HG03565 (cell line): ENCODE results near the gene PRSS22.

Experiments
- ATAC-seq: cut with Tn5 transposase; IDR thresholded peaks from one replicate; pipeline ENCODE4 v1.9.1; 2021; ENCODE audit warnings: mild to moderate bottlenecking, moderate library complexity; ENCODE audit not compliant: unreplicated experiment

PRSS22 gene

GRCh38 chr16:2829501-2830354, 28.2 kb downstream of the PRSS22 start, which contains the start of gene ZG16B:
Gene ZG16B (plus strand): TSS chr16:2830303. CDS start chr16:2830442, 139 bp downstream.
- no peak for ATAC-seq

DNA sequence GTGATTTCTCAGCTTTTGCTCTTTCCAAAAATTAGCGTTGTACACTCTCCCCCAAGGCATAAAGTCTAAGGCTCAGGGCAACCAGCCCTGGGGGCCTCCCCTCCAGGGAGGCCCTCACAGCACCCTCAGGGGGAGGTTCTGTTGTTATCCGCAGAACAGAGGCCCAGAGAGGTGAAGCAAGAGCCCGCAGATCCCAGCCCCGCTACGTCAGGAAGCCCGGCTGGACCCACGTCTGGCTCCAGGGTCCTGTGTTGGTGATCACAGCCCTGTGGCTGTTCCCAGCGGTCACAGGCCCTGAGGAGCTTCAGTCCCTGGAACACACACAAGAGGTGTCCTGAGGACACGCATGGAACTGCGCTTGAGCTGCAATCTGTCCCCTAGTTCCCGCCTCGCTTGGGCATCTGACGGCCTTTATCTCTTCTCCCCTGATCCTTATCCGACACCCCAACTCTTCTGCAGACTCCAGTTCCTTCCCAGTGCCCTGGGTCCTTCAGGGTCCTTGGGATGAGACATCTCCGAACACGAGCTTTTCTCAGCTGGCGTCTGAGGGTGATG, 29.0 kb downstream of the PRSS22 start:
- no peak for ATAC-seq

- ATAC-seq, result no peak
These were observed 29.5 kb downstream of the PRSS22 start for GRCh38 chr16:2828521-2828840.

DNA sequence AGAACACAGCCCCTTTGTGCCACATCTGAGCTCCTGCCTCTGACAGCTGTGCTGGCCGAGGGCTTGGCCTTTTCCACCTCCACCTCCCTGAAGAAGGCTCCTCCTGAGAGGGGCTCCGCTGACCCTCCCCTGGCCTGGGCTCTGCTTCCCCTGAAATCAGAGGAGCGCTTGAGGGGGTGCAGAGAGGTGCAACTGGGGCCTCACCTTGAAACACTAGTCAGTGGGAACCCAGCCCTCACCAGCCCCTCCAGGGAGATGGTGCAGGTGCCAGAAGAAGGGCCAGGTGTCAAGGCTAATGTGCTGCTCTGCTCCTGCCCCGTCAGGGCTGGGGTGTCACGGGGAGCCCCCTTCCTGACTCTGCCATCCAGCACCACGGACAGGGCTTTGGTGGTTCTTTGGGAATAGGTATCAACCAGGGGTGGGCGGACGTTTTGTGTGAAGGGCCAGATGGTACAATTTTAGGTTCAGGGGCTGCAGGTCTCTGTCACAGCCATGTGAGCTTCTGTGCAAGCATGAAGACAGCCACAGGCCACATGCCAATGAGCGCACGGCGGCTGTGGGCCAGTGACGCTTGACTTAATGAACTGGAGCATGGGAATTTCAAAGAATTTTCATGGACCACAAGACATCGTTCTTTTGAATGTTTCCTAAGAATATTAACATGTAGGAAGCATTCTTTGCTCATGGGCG, 30.0 kb downstream of the PRSS22 start:
- no peak for ATAC-seq

DNA sequence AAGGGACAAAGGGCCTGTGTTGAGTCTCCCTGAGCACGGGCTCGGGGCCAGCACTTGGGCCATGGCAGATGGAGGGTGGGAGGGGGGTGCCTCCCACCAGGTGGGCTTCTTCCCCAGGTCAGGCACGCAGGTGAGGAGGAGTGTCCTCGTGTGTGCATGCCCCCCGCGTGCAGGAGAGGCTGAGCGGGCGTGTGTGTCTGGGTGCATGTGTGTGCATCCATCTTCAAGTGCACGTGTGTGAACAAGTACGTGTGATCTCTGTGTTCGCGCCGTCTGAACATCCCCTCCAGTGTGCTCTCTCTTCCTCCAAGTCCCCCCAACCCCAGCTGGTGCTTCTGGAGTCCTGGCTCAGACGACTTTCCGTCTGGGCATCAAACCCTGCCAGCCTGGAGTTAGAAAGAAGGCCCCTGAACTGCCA, 30.6 kb downstream of the PRSS22 start:
- ATAC-seq, result no peak

DNA sequence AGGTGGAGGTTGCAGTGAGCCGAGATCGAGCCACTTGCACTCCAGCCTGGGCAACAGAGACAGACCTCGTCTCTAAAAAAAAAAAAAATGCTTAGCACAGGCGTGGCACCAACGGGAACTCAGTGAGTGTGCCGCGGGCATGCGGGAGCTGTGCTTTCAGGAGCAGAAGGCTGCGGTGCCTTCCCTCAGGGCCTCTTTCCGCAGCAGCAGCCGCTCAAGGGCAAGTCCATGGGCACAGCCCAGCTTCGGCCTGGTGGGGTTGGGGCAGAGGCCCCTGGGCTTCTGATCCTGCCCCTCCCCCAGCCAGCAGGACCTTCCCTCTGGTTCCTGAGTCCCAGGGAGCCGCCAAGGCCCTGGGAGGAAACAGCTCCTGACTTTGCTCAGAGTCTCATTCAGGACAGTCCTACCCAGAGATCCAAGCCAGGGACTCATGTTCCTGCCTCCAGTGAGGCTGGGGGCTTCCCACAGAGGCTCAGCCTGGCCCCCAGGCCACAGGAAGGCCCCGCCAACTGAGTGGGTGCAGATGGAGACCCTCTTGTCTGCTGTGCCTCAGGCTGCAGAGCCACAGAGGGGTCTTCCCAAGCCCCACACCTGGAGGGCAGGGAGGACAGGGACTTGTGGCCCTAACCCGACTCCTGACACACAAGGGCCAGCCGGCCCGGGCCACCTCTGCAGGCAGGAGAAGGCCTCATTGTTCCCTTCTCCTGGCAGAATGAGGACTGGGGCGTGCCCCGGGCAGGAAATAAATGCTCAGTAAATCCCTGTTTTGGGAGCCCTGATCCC, 31.2 kb downstream of the PRSS22 start:
- ATAC-seq, result no peak

DNA sequence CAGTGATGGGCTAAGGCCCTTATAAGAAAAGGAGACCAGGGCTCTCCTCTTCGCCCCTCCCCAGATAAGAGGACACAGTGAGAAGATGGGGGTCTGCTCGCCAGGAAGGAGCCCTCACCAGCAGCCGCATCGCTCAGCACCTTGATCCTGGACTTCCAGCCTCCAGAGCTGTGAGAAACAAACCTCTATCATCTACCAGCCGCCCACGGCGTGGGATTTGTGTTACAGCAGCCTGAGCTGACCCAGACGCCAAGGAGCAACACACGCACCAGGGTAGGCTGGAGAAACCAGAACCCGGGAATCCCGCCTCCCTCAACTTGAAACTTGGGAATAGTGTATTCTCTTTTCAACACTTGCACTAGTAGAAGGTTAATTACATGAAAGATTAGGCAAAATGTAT, 32.1 kb downstream of the PRSS22 start:
- ATAC-seq, result no peak

GRCh38 chr16:2825049-2825742, 32.8 kb downstream of the PRSS22 start:
- no peak for ATAC-seq

DNA sequence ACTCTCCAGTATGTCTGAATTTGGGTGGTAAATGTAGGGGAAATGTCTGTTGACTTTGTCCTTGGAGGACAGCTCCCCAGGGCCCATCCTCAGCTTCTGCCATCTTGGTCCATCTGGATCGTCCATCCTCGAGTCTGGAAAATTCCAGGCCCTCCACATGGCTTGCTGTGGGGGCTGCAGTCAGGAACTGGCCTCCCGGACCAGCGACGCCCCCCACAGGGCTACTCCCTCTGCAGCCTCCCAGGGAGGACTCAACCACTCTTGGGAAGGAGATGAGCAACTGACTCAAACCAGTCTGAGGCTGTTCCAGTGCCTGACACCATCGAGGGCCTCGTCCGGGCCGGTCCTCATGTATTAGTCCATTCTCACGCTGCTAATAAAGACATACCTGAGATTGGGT, 33.3 kb downstream of the PRSS22 start:
- no peak for ATAC-seq

GRCh38 chr16:2822496-2822895, 35.5 kb downstream of the PRSS22 start:
- ATAC-seq, result no peak

DNA sequence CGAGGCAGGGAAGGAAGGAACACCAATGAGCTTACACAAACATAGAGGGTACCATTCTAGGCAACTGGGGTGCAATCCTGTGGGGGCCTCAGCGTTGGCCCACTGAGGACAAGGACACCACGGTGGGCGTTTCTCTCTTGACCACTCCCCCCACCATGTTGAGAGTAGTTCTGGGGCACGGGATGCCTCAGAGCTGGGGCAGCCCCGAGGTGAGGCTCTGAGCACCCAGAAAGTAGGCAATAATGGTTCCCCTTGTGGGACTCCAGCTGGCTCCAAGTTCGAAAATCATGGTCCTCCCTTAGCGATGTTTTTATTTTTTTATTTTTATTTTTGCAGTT, 35.8 kb downstream of the PRSS22 start:
- no peak for ATAC-seq

- no peak for ATAC-seq
These were observed 36.3 kb downstream of the PRSS22 start for GRCh38 chr16:2821487-2822157.

GRCh38 chr16:2820836-2821486, 37.0 kb downstream of the PRSS22 start:
- no peak for ATAC-seq

- ATAC-seq, result no peak
These were observed 37.8 kb downstream of the PRSS22 start for GRCh38 chr16:2819939-2820835.

DNA sequence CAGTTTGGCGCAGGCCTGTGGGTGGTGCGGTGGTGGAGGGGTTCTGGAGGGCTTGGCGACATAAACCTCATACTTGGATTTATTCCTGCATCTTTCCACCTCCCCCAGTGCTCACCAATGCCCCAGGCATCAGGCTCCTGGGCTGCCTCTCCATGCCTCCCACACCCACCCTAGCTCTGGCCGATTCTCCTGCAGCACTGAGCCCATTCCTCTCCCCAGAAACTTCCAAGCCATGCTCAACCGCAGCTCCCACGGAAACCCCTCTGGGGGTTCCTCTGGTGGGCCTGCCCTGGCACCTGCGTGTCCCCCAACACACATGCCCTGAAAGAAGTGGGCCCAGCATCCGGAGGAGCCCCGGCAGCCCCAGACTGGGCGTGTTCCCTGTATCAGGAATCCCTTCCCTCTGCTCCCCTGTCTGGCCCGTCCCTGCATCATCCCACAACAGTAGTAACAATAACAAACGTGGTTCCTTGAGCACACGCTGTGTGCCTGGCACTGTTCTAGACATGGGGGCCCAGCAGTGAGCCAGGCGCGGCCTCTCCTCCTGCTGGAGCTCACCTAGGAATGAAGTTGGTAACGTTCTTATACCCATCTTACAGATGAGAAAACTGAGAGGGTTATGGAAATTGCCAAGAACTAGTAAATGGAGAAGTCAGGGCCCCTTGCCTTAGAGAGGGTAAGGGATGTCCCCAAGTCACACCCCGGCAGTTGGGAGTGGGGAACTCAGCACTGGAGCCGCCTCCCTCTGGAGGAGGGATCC, 38.6 kb downstream of the PRSS22 start:
- no peak for ATAC-seq

- ATAC-seq, result no peak
These were observed 39.6 kb downstream of the PRSS22 start for GRCh38 chr16:2818272-2818876.
